Mononuclear cell (primary cell): ENCODE measurements around the gene IL25. TPM values are rescaled to one million over a fixed set of nuclear protein-coding genes. Genes with fewer than 3 reads are reported as not detected.
A peak's percentile ranks its signal among the peaks of the same experiment; 100 is the strongest.

Experiments used
- H3K27me3 ChIP-seq: 2 replicates; pipeline ENCODE4 v1.6.0; 2011; ENCODE audit warnings: low read length, control low read depth; ENCODE audit not compliant: insufficient read depth
- H3K4me1 ChIP-seq: 2 replicates; pipeline ENCODE4 v1.5.1; 2011; ENCODE audit warnings: mild to moderate bottlenecking, low read length, control low read depth; ENCODE audit not compliant: insufficient read depth
- H3K4me3 ChIP-seq: 2 replicates; pipeline ENCODE4 v1.5.1; 2011; ENCODE audit warnings: mild to moderate bottlenecking, low read length, moderate library complexity
- H3K9me3 ChIP-seq: 2 replicates; pipeline ENCODE4 v1.5.1; 2011; ENCODE audit warnings: low read depth, mild to moderate bottlenecking, control low read depth, low read length
- total RNA-seq: library from RNA; depleted of rRNA; stranded (reverse); fragments of >200 nt; gene quantifications from one replicate; pipeline ENCODE4 v1.2.3, GENCODE V29; 2012

Gene IL25
- total RNA-seq, 1 donor: not detected

DNA sequence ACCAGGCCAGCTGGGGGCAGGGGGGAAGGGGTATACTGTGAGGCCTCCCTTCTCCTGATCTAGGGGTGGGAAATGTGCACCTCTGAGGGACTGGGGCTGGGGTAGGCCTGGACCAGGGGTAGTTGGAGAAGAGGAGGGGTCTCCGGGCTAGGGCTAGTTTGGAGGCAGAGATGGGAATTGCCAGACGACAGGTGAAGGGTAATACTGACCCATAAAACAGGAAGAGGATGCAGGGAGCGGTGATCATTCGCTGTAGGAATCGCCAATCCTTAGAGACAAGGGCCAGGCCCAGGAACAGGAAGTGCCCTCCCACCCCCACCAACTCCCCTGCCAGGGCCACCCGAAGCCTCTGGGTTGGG is 24.3 kb upstream of the IL25 start:
- Histone ChIP-seq H3K4me3 (no peak overlapping the region), H3K4me1 (peaks cover 8% of the 10 kb centered on the region), H3K9me3 (no peaks in the 10 kb centered on the region), H3K27me3 (peaks cover 28% of the 10 kb centered on the region)

DNA sequence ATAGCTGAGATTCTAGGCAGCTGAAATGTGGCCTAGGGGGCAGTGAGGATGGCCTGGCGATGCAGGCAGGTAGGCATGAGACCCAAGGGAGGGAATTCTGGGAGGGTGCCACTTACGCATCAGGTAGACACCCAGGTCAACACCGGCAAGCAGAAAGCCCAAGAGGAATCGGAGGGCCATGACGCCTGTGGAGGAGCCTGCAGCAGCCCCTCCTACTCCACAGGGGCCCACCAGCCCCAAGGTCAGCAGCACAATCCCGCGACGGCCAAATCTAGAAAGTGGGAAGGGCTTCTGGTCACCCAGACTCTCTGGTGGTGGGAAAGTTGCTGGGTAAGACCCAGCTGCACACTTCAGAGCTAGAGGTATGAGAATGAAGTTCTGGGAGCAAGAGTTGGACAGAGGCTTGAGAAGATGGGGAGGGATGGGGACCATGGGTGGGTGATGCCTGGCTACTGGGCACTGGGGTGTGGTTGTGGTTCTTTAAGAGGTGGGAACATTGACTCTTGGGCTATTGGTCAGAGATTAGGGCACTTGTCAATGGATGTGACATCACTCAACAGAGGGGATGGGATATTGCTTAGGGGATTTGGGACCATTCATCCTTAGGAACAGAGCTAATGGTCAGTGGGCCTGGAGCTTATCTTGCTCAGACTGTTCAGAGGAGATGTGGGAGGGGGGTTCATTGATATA is 23.3 kb upstream of the IL25 start:
- H3K27me3 ChIP-seq: peaks cover 38% of the 10 kb centered on the region
- H3K4me1 ChIP-seq: peaks cover 8% of the 10 kb centered on the region
- no peak overlapping the region for H3K4me3 ChIP-seq
- no peaks in the 10 kb centered on the region for H3K9me3 ChIP-seq

DNA sequence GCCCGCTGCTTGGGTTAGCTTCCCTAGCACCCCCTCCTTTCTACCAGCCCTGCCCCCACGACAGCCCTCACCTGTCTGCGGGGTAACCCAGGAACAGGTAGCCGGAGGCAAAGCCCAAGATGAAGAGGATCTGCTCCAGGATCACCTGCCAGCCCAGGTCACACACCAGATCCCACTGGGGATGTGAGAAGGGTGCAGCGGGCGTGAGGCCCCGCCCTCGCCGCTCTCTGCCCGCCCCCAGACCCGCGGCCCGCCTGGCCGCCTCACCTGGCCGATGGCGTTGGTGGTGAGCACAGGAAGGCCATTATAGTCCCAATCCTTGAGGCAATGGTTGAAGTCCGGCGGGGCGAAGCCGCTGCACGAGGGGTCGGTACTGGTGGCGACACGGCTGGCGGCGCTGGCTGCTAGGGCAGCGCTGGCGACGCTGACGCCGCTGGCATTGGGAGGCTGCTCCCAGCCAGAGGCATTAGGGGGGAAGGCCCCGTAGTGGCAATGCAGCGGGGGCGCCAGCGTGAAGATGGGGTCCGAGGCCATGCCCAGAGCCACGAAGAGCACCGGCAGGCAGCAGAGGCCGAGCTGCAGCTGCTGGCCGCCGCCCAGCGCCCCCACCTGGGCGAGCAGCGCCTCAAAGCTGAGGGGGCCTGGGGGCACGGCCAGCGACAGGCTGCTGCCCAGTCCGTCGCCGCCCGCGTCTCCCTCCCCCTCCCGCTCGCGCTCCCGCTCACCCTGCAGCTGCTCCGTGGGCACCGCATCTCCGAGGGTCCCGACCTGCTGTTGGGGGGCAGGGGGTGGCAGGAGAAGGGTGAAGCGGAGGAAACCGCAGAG is 20.7 kb upstream of the IL25 start:
- Histone ChIP-seq H3K9me3 (no peaks in the 10 kb centered on the region), H3K4me1 (peaks cover 8% of the 10 kb centered on the region), H3K4me3 (peak overlapping the region; percentile 20), H3K27me3 (peaks cover 45% of the 10 kb centered on the region)

DNA sequence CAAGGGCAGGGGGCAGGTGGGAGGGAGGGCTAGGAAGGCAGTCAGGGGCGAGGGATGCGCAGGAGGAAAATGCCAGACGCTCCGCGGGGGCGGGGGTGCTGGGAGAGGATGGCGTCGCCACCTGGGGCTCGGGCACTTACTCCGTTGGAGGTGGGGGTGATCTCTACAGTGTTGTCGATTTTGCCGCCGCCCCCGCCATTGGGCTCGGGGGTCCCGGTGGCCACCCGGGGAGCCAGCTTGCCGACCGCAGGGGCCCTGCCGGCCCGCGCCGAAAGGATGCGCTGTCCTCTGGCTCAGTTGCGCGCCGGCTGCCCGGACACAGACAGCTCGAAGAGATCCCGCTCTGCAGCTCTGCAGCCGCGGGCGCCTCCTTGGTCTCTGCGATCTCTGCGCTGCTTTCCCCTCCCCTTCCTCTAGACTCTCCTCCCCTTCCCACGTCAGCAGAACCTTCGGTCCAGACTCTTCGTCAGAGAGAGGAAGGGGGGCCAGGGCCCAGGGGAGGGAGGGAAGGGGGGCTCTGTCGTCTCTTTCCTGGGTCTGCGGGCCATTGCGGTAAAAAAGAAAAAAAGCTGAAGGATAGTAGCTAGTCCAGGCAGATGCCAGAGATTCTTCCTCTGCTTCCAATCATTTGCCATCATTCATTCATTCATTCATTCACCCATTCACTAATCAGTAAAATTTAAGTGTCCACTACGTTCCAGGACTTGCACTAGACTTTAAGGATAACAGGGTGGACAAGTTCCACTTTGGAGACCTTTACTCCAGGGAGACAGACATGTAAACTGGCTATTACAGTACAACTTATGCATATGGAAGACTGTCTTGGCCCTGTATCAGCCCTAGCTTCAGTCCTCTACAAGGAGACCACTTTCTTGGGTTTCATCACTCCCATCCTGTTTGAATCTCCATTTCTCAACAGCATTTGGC is 19.8 kb upstream of the IL25 start, which contains the start of gene SLC22A17:
Gene SLC22A17 (minus strand): TSS at position 382 of the 927 bp plus-strand sequence.
- peak within 1 kb of the TSS; percentile 20 for H3K4me3 ChIP-seq
- peaks cover 8% of the 10 kb centered on the region for H3K4me1 ChIP-seq
- H3K27me3 ChIP-seq: peaks cover 45% of the 10 kb centered on the region
- no peaks in the 10 kb centered on the region for H3K9me3 ChIP-seq

DNA sequence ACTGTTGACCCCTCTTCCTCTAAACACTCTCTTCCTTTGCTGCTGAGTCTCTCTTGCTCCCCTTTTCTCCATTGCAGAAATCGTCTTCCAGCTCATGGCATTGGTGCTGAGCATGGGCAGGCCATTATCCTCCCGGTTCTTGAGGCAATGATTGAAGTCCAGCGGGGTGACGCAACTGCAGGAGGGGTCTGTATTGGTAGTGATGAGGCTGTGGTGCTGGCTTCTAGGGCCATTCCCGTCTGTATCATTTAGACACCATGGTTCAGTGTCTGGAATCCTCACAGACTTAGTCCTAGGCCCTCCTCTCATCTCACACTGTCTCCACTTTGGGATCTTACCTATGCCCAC is 19.2 kb upstream of the IL25 start:
- Histone ChIP-seq H3K27me3 (peaks cover 45% of the 10 kb centered on the region), H3K4me1 (peaks cover 8% of the 10 kb centered on the region), H3K9me3 (no peaks in the 10 kb centered on the region), H3K4me3 (no peak overlapping the region)

DNA sequence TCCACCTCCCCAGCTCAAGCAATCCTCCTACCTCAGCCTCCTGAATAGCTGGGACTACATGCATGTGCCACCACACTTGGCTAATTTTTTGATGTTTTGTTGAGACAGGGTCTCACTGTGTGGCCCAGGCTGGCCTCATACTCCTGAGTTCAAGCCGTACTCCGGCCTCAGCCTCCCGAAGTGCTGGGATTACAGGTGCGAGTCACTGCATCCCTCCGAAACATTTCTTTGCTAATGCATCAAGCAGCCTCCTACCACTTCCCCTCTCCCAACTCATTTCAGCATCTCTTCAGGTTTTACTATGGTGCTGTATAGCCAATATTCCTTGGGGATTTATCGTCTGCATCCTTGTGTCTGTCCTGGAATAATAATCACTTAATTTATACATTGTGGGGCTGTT is 17.6 kb upstream of the IL25 start:
- no peak overlapping the region for H3K4me3 ChIP-seq
- H3K4me1 ChIP-seq: peaks cover 8% of the 10 kb centered on the region
- peaks cover 45% of the 10 kb centered on the region for H3K27me3 ChIP-seq
- no peaks in the 10 kb centered on the region for H3K9me3 ChIP-seq

DNA sequence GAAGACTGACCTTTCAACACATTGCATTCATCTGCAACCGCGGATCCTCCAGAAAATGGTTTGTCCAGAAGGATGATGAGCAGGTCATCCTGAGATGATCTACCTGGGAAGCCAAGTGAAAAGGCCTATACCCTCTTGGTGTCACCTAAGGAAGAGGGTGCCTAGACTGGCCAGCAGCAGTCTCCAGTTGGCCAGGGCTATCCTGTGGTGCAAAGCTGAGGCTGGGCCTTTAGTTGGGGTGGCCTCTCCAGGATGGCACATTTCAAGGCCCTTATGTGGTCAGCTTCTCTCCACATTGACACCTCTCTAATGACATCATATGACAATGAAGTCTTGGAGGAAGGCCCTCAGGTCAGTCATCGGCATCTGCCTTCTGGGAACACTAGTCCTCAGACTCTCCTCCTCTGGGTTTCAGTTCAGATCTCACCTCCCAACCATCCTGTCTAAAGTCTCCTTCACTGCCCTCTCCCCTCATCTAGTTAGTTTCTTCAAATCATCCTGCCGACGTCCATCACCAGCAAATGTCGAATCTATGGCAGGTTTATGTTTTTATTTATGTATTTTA is 16.7 kb upstream of the IL25 start:
- Histone ChIP-seq H3K27me3 (peaks cover 38% of the 10 kb centered on the region), H3K9me3 (no peaks in the 10 kb centered on the region), H3K4me1 (peaks cover 8% of the 10 kb centered on the region), H3K4me3 (no peak overlapping the region)

DNA sequence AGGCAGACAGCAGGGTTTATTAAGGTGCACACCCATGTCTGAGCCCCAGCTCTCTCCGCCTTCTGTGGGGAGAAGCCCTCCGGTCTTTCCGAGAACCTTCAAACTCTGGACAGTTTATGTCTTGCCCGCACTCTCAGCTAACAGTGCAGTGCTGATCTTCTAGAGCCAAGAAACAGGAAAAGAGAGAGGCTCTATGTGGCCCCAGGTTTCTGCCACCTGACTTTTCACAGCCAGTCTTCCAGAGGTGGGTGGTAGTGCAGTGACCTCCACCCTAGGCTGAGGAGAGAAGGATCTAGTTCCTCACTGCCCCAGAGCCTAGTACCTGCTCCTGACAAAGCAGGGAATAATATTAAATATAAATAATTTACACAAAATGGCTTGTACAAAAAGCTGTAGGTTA is 15.9 kb upstream of the IL25 start:
- no peak overlapping the region for H3K4me3 ChIP-seq
- H3K9me3 ChIP-seq: no peaks in the 10 kb centered on the region
- peaks cover 31% of the 10 kb centered on the region for H3K27me3 ChIP-seq

DNA sequence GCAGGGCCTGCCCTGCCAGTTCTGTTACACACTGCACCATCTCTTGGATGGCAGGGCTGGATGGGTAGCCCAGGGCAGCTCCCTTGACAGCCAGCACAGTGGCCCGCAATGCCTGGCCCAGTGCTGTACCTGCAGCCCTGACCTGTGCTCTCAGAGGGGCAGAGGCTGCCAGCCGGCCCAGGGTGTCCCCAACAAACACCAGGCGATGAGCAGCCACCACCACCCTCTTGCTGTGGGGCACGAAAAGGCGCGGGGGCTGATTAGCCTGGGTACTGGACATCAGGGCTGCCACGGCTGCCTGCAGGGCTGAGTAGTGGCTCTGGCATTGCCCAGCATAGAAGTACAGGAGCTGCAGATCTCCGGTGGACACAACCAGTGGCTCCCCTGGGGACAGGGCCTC is 15.3 kb upstream of the IL25 start:
- no peaks in the 10 kb centered on the region for H3K9me3 ChIP-seq
- peaks cover under 1% of the 10 kb centered on the region for H3K4me1 ChIP-seq
- peaks cover 25% of the 10 kb centered on the region for H3K27me3 ChIP-seq
- no peak overlapping the region for H3K4me3 ChIP-seq

More for the DNA sequence above, 15.9 kb upstream of the IL25 start:
- H3K4me1 ChIP-seq: peaks cover 6% of the 10 kb centered on the region

DNA sequence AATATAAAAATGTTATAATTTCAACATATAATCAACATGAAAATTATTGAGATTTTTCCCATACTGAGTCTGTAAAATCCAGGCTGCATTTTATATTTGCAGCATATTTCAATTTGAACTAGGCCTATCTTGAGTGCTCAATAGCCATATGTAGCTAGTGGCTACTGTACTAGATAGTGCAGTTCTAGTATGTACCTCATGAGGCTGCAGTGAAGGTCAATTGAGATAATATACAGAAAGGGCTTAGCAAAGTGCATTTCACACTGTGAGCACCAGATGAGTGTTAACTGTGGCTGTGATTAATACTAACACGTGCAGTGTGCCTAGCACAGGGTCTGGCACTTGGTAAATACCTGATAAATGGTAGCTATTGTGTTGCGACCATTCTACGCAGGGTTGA is 14.6 kb upstream of the IL25 start:
- peaks cover 19% of the 10 kb centered on the region for H3K27me3 ChIP-seq
- H3K9me3 ChIP-seq: no peaks in the 10 kb centered on the region
- no peak overlapping the region for H3K4me3 ChIP-seq
- H3K4me1 ChIP-seq: no peaks in the 10 kb centered on the region

DNA sequence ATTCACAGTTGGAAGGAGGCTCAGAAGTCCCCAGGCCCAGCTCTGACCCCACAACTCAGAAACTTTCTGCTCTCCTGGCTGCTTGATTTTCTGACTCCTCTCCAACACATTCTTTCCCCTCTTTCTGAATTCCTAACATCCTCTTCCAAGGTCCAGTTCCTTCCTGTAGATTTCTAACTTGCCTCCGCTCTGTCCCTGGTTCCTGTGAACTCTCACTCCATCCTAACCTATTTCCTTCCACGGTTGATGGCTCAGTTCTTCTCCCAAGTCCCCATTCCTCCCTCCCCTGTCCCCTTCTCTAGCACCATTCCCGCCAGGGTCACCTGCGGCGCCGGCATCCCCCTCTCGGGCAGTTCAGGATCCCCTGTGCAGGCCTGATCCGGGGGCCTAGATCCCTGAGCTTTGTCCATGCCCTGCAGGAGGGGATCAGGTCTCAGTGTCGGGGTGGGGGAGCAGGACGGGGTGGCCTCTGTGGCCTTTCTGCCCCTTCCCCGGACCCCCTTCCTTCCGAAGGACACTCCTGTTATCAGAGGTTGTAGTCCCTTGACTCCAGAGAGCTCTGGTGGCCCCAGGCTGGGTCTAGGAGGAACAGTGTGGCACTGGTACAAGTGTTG is 13.9 kb upstream of the IL25 start:
- Histone ChIP-seq H3K9me3 (no peaks in the 10 kb centered on the region), H3K4me3 (no peak overlapping the region), H3K27me3 (peaks cover 14% of the 10 kb centered on the region), H3K4me1 (no peaks in the 10 kb centered on the region)

DNA sequence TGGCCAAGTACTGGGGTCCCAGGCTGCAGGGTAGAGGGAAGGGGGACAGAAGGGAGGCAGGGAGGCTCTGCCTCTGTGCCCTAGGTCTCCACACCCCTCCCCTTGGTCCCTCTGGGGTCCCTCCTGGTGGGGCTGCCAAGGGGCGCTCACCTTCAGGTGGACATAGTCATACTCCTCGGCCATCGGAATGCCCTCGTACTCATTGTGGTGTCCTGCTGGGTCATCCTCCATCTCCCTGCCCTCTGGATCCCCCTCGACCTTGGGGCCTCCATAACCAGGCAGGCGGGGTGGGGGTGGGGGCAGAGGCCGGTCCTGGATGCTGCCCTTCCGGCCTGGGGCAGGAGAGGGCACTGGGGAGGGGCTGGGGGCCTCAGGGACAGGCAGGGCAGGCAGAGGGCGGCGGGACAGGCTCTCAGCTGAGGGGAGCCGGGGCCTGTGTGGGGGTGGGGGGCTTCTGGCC is 13.4 kb upstream of the IL25 start:
- H3K4me1 ChIP-seq: no peaks in the 10 kb centered on the region
- H3K27me3 ChIP-seq: peaks cover 14% of the 10 kb centered on the region
- H3K4me3 ChIP-seq: no peak overlapping the region
- H3K9me3 ChIP-seq: no peaks in the 10 kb centered on the region

DNA sequence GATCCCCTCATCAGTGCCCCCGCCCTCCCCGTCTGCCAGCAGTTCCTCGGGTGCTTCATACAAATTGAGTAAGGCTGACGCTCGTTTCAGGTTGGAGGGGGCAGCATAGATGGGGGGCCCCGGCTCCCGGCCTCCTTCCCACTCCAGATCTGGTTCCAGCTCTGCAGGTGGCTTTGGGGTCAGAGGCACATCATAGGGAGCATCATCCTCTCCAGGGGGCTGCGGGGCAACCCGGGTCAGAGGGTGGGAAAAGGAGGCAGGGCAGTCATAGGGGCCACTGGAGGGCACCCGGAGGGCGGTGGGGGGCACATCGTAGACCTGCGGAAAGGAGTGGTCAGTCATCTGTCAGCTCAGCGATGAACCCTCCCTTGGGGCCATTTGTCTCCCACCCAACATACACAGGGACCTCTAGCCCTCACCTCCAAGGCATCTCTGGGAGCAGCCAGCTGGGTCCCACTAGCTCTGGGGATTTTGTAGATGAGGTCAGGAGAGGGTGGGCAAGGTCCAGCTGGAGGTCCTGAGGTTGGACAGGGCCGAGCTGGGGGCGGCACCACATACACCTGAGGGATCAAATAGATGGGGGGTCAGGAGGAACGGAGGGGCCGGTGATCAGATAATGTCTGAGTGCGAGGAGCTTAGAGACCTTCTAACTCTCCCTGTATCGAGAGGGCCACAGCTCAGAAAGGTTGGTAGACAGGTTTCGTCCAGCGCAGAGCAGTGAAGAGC is 12.7 kb upstream of the IL25 start:
- H3K9me3 ChIP-seq: no peaks in the 10 kb centered on the region
- peaks cover 15% of the 10 kb centered on the region for H3K27me3 ChIP-seq
- H3K4me3 ChIP-seq: no peak overlapping the region
- H3K4me1 ChIP-seq: no peaks in the 10 kb centered on the region

DNA sequence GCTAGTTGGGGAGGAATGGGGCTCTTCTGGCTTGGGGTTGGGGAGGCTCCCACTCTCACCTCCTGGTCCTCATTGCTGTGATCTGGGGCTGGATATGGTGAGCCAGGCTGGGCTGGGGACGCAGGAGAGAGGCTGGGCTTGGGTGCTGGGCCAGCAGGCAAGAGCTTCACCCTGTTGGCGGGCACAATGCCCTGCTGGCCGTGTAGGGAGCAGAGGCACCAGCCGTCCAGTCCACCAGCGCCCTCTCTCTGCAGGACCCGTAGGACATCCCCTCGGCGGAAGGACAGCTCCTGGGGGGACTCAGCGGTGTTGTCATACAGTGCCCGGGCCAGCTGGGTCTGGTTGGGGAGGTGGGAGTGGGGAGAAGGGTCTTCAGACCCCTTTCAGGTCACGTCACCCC is 12.1 kb upstream of the IL25 start:
- no peaks in the 10 kb centered on the region for H3K9me3 ChIP-seq
- H3K27me3 ChIP-seq: peaks cover 15% of the 10 kb centered on the region
- H3K4me3 ChIP-seq: no peak overlapping the region
- no peaks in the 10 kb centered on the region for H3K4me1 ChIP-seq
